HG03135 (cell line): ENCODE measurements around the gene GOLIM4.
A peak's percentile ranks its signal among the peaks of the same experiment; 100 is the strongest.
"Not testable (repeated sequence)": the region's sequence is repeated elsewhere in the genome, so short reads cannot be mapped to it uniquely, and the experiment has no call there.

ENCODE experiments used
- ATAC-seq: cut with Tn5 transposase; IDR thresholded peaks from one replicate; pipeline ENCODE4 v1.9.1; 2021; ENCODE audit warnings: mild to moderate bottlenecking, moderate library complexity; ENCODE audit not compliant: unreplicated experiment

GOLIM4 gene

DNA sequence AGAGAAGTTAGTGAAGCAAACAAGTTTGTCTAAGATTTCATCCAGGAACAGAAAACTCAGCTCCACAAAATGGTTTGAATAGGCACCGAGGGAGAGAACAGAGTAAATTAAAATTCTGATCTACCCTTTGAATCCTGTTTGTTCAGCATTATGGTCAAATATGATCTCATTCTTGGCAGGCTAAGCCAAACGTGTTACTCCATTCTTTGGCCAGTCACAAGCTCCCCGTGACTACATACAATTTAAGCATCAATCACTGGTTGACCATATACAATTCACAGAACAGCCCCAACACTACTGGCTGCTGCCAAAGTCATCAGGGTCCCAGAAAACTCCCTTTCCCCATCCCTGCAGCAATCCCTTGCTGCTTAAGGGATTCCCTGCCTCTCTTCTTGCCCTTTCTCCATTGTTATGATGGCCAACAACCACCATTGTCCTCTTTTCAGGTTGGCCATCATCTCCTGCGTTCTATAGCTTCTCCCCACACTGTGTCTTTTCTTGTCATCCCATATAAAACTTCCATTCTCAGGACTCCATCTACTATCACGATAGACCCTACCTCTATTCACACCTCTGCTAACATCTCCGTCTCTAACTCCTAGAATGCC lies 46.3 kb downstream of the GOLIM4 start:
- ATAC-seq: no peak

DNA sequence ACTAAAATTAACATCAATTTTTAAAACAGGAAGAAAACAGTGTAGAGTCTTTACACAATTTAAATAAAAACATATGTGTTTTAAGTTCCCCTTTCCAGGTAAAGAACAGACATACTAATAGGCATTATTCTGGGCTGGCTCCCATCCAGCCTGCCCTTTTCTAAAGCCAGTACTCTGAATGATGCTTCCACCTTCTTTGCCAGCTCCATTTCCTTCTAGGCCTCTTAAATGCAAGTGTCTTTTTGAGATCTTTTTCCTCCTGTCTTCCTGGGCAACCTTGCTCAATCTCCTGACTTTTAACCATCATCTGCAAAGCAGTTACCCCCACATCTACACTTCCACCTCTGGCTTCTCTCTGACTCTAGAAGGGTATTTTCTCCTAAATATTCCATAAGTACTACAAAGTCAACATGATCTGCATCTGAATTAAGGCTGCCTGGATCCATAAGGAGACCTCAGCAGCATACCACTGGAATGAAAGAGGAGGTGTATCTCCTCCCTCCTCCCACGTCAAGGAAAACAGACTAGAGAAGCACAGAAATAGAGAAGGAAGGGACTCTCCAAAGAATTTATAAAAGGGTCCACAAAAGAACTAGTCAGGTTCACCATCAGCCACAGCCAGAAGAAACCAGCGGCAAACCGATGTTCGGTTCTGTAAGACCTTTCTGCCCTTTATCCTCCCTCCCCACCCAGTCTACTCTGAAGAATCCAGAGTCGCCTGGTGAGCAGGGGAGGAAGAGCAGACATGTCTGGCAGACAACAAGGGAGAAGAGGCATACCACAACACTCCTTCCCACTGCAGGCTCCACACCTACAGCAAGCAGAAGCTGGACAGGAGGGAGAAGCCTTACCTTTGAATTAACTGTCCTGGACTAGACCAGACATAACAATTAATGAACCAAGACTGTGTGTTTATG lies 47.1 kb downstream of the GOLIM4 start:
- ATAC-seq: no peak

DNA sequence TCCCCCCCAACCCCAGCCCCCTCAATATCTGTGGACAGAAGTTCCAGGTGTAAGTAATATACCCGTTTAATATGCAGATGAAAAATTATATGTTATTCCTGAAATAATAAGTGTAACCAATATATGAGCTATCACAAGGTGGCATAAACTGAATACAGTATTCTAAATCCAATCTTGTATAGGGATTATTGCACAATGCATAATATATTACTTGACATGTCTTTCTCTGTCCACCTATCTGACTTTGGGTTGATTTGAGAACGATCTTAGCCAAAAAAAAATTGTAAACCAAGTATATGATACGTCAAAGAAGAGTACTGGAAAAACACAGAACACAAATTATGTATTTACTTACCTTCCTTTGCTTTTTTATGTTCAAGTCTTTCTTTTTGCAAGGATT lies 47.8 kb downstream of the GOLIM4 start:
- no peak for ATAC-seq

DNA sequence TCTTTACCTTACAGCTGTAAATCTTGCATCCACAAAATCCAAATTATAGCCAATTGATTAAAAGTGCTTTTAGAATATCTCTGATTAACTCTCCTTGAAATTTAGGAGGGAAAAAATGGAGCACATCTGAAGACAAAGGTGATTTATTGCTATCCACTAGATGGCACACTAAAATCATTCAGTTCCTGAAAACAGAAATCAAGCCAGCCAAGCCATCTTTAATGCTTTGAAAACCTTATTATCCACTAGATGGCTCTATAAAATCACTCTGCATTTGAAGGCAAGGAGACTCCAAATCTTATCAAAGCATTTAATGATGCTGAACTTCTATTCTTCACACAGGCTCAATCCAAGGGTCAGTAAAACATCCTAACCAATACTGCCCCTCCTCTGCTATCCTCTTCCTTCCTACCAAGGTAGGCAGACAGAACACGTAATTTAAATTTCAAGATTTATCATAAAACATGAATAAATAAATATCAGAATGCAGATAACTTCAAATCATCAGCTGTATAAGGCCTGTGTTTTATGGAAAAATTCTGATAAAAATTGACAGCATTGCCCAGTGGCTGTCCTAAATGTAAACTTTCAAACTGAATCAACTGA lies 48.4 kb downstream of the GOLIM4 start:
- peak; percentile 76 for ATAC-seq

DNA sequence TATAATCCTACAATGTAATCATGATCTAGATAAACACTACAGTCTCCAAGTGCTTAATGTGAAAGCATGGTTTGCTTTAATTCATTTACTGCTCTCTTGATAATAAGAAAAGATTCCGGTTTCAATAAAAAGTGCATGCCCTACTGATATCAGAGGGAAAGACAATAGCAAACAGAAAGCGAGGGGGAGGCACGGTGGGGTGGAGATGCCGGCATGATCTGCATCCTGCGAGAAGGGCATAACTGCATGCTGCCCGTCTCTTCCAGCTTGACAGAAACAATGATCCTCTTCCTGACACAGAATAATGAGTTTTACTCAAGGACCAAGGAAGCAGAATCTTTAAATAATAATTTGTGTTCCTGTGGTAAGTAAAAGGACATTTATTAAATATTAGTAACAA lies 51.7 kb downstream of the GOLIM4 start:
- no peak for ATAC-seq

DNA sequence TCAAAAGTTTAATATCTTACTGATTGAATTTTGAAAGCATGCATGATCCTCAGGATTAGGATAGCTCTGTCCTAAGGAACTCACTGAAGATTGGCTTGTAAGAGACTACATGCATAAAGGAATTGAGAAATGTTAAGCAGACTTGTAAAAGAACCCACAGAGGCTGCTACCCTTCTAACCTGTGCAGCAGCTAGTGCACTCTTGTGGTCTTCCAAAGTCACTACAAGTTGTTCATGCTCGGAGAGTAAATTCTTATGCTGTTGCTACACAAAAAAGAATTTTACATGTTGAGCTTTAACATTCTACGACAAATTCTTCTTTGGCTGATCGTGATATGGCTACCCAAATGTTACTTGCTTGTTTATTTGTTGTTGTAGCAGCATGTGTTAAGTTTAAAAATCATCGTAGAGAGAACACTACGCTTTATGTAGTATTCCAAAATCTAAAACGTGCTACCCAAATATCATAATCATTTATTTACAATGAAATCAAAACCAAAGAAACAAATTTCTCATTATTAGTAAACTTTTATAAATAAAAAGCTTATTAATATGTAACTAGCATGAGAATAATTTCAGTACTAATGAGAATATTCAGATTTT lies 55.0 kb downstream of the GOLIM4 start:
- ATAC-seq: peak; percentile 70

DNA sequence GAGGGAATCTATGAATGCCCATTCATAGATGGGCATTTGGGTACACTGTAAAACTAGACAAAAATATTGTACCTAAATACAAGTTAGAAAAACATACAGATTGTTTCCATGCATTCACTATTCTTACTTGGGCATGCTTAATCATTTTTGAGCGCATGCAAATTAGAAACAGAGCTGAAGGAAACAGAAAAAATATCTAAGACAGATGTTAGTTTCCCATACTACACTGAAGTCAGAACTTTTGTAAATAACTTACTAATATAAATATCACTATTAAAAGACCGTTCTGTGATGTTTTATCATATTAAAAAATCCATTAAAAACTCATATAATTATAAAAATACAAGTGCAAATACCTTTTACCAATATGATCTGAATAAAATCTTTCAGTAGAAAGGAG lies 58.7 kb downstream of the GOLIM4 start:
- ATAC-seq: no peak

DNA sequence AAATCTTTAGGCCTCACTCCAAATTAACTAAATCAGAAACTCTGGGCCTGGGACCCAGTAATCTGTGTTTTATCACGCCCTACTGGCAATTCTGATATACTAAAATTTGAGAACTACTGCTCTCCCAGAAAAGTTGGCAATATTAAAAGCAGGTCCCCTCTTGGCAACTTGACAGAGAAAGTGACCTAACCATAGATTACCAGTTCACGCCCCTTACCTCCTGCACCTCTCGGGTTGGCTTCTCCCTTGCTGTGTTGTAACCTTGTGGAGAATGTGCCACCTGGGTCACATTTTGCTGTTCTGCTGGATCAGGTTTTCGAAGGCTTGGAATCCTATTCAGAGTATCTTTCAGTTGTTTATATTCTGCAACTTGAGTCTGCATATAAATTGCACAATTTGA lies 59.1 kb downstream of the GOLIM4 start:
- no peak for ATAC-seq

DNA sequence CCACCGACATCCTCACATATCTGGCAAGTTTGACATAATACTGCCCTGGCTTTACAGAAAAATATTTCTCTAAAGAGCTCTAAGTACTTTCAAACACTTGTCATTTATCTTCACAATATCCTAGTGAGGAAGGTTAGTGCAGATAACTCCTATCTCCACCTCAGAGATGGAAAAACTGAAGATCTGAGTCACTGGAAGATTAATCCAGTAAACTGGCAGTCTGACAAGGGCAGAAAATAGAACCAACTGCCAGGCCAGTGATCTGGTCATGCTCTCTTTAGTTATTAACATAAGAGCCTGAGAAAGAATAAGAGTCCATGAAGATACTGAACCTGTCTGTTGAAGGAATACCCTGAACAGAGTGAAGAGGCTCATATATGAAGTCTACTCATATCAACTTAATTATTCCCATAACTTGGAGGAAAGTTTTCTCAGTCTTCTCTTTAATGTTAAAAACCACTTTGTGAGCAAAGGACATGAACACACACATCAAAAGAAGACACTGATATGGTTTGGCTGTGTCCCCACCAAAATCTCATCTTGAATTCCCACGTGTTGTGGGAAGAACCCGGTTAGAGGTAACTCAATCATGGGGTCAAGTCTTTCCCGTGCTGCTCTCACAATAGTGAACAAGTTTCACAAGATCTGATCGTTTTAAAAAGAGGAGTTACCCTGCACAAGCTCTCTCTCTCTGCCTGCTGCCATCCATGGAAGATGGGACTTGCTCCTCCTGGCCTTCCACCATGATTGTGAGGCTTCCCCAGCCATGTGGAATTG lies 61.4 kb downstream of the GOLIM4 start:
- ATAC-seq: no peak

DNA sequence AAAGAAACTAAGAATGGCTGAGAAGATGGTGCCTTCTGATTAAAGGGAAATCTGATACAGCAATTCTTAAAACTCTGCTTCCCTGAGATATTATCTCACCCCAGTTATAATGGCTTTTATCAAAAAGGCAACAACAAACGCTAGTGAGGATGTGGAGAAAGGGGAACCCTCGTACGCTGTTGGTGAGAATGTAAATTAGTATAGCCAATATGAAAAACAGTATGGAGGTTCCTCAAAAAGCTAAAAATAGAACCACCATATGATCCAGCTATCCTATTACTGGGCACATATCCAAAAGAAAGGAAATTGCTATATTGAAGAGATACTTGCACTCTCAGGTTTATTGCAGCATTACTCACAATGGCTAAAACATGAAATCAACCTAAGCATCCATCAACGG lies 65.1 kb downstream of the GOLIM4 start:
- no peak for ATAC-seq

DNA sequence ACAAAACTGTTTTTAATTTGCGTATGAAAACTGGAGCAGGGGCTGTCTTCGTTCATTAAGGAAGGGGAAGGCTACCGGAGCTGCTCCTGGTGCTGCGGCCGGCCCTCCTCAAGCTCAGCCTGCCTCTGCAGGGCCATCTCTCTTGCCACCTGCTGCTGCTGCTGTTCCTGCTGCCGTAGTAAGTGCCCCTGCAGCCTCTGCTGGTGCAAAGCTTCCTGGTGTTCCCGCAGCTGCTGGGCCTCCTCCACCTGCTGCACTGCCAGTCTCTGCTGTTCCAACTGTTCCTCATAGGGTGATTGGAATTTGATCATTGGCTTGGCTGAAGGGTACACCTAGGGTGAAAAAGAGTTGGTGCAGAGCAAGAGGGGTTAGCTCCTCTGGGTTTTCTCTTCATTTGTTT lies 66.0 kb downstream of the GOLIM4 start:
- ATAC-seq: no peak

DNA sequence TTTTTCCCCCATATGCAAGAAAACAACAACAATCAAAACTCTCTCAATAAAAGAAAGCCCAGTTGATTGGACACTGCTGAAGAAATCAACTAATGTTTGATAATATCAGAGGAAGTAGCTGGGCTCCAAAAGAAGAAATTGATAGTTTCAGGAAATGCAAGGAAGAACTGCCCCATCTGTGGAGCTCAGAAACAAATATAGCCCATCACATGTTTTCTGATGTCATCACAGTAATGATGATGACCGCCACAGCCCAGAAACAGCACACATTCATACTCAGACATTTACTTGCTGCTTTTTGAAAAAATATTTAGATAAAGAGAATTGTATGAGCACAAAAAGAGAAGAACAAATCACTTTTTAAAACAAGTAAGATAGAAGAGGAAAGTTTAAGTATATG lies 67.6 kb downstream of the GOLIM4 start:
- no peak for ATAC-seq

DNA sequence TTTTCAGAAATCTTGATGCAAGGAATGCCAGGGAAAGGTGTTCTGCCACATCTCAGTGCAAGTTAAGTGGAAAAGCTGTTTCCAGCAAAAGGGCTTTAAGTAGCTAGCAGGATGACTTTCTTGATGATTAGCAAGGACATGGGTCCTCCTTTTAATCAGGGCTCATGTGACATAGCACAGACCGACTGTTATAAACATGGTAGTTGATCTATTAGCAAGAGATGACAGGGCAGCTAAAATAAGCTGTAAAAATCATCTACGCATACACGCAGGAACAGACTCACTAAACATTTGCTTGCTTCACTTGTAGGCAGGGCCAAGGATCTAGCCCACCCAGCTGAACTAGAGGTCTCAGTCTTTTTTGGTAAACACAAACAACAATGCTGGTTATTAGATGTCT lies 69.0 kb downstream of the GOLIM4 start:
- ATAC-seq: no peak

DNA sequence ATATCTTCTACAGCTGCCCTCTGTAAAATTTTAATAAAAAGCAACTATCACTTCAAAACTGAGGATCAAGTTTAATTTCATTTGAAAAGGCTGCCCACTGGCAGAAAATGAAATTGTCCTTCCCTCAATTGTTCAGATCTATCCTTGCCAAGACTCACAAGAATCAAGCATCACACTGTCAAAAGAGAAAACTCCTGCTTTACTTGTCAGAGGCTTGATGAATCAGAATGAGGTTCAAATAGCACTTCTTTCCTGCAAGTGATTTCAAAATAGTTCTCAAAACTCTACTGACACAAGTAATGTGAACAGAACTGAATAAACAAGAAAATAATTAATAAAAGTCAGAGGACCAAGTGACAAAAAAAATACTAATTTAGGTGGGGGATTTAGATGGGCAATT lies 70.6 kb downstream of the GOLIM4 start:
- no peak for ATAC-seq

DNA sequence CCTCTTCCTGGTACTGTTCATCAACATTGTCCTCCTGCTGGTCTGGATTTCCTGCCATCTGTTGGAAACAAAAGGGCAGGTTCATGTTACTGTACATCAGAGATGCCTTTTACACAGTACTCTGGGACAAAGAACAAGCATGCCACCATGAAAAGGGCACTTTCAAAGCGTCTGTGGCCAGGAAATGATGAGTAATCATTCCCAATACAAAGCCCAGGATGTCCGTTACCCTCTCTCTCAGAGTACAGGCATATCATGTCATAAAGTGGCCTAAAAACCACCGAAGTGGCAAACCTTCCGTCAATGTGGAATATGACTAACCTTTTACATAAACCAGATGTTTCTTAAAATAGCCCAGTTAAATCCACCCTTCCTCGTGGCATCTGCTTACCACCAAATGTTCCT lies 71.2 kb downstream of the GOLIM4 start:
- ATAC-seq: no peak

DNA sequence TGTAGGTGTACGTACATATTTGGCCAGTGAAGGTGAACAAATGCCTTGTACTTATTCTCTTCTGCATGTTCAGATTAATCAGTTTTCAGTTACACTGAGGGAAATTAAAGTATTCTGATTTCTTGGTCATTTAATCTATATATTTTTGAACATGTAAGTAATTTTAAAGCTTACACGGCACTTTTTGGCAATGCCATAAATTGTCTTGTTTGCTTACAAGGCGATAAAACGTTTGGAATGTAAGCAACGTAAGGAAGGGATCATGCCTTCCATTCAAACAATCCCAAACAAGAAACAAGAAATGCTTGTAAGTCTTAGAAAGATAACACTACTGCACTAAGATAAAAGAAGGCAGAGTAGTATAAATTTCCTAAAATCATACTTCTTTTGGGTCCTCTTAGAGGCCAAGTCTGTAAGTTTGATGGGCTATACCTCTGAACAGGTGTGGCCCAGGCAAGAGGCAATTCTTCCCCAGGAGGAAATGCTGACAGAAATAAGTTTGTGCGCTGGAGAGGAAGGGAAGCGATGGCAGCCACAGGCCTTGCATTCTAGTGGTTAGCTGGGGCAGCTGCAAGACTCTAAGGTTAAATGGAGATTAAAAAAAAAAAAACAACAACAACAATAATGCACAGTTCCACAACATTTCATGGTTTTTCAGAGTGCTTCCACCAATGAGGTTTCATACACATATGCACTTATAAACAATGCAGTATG lies 73.8 kb downstream of the GOLIM4 start:
- no peak for ATAC-seq

DNA sequence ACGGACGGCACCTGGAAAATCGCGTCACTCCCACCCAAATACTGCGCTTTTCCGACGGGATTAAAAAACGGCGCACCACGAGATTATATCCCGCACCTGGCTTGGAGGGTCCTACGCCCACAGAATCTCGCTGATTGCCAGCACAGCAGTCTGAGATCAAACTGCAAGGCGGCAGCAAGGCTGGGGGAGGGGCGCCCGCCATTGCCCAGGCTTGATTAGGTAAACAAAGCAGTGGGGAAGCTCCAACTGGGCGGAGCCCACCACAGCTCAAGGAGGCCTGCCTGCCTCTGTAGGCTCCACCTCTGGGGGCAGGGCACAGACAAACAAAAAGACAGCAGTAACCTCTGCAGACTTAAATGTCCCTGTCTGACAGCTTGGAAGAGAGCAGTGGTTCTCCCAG lies 84.4 kb downstream of the GOLIM4 start:
- ATAC-seq: not testable (repeated sequence)

DNA sequence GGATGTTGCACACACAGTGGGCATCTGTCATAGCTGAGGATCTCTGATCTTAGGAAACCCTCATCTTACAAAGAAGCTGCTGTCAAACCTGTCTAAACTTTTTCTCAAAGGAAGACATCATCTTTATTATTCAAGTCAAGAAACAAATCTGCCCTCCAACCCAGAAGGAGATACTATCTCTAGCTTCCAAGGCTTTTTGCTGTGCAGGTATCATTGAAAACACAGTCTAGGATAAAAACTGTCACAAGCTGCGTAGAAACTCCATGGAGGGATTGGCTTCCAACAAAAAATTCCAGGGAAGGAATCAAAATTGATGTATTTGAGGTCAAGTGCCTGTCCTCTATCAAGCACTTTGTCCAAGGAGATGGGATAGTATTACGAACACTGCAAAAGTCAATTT lies 89.1 kb downstream of the GOLIM4 start:
- no peak for ATAC-seq

DNA sequence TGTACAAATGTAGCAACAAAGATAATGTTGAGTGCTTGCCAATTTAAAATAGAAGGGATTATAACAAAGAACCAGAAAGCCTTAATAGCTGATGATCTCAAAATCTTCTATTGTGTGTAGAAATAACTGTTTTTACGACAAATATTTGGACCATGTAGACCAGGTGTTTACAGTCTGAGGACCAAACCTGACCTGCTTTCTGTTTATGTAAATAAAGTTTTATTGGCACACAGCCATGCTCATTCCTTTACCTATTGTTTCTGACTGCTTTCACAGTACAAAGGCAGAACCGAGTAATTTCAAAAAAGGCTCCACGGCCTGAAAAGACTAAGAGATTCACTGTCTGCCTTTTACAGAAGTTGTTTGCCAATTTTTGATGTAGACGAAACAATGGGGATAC lies 91.8 kb downstream of the GOLIM4 start:
- ATAC-seq: no peak

DNA sequence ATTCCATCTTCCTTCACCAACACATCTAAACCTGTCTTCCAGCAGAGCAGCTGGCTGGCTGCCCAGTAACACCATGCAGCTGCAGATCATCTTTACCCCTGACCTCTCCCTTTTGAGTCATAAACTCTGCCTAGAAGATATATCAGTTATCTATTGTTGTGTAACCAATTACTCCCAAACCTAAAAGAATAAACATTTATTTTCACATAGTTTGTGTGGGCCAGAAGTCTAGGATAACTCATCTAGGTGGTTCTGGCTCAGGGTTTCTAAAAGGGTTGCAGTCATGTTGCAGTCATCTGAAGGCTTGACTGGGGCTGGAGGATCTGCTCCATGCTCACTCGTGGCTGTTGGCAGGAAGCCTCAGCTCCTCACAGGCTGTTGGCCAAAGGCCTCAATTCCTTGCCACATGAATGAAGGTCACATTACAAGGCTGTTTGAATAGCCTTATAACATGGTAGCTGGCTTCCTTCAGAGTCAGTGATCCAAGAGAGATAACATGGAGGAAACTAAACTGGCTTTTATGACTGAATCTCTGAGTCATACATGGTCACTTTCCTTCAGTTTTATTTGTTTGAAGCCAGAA lies 92.8 kb downstream of the GOLIM4 start:
- ATAC-seq: no peak
